ENCODE results near the gene SVIP. TPM values are rescaled to one million over a fixed set of nuclear protein-coding genes. Genes with fewer than 3 reads are reported as not detected.
A peak's percentile ranks its signal among the peaks of the same experiment; 100 is the strongest.

Gene SVIP, protein sequence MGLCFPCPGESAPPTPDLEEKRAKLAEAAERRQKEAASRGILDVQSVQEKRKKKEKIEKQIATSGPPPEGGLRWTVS
- 5.9 and 8.8 TPM in 2 replicates for total RNA-seq (2014; rRNA removed; shearing (Covaris generic))

DNA sequence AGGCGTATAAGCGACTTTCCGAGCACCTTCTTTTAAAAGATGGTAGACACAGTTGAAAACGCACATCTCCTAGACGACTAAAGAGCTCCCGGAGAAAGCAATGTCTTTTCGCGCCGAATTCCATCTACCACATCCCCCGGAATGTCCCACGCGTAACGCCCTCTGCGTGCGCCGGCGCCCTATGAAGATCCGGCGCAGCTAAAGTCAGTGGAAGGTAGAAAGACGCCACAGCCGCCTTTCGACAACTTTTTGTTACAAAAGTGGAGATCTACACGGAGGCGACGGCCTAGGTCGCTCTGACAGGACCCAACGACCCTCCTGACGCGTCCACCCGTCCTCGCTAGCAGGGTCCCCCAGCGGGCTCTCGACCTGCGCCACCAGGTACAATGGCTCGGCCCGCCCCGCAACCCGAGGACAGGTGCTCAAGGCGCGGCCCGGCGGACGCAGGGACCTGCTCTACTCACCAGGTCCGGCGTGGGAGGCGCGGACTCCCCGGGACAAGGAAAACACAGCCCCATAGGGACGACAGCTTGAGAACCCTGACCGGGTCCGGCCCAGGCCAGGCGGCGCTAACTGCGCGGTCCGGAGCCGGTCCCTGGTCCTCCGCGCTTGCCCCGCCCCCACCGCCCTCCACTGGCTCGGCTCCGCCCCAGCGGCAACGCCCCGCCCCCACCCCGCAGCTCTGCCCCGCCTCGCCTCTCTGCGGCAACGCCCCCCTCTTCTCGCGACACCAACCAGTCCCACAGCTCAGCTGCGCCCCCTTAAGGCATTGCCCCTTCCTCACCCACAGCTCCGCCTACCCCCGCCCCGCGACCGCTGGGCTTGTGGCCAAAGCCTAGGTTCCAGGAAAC is at the start of gene SVIP:
Gene SVIP (minus strand): TSS at position 571 of the 851 bp plus-strand sequence. CDS start 53 bp downstream, at position 518.
- peak; percentile 77 for DNase-seq (ENCODE audit: low read depth)

- no peak for DNase-seq (ENCODE audit: low read depth)
Observed at GRCh38 chr11:22878604-22879003, 49.0 kb upstream of the SVIP start.

- no peak for DNase-seq (ENCODE audit: low read depth)
Observed at GRCh38 chr11:22878039-22878438, 48.4 kb upstream of the SVIP start.

- peak; percentile 73 for DNase-seq (ENCODE audit: low read depth)
Observed at GRCh38 chr11:22875869-22876473, 46.4 kb upstream of the SVIP start.

DNA sequence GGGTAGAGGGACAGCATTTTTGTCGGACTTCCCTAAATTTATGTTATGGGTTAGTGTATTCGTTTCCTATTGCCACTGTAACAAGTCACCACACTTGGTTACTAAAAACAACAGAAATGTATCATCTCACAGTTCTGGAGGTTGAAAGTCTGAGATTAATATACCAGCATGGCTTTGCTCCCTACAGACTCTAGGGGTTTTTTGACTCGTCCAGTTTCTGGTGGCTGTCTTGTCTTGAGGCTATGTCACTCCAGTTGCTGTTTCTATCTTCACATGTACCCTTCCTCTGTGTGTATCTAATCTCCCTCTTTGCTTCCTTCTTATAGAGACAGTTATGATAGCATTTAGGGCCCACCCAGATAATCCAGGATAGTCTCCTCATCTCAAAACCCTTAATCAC is 39.7 kb upstream of the SVIP start:
- no peak for DNase-seq (ENCODE audit: low read depth)

DNA sequence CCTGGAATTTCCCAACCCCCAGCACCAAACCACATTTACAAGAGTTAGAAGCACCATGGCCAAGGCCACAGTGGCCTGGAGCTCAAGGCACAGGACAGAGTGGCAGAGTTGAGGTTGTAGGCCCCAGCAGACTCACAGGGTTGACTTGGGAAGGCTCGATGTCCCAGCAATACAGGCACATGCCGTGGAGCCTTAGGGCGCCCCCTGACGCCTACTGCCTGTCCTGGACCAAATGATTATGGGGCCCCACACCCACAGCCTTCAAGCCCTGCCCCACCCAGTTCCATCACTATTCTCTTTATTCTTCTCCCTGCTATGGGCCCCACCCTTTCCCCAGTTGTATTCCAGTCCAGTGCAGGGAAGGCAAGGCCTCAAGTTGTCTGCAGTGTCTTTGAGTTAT is 30.6 kb upstream of the SVIP start, which contains the start of gene CCDC179:
Gene CCDC179 (minus strand): TSS at position 234 of the 400 bp plus-strand sequence. CDS start 53 bp downstream, at position 181.
- no peak for DNase-seq (ENCODE audit: low read depth)

DNA sequence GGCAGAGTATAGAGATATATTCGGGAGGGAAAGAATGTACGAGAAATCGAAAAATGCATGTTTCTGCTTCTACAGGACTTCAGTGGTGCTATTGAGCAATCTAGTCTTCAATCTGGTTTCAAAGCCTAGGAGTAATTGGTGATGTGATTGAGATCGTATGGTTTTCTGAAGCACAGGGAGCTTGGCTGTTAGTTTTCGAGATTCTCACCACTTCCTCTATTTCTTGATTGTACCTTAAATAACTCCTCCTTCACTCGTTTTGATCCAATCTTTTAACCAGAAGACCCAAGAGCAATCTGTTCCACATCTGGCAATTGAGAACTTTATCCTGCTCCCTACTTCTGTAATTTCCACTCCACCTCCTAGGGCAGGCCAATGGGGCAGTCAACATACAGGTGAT is 30.2 kb upstream of the SVIP start:
- DNase-seq (ENCODE audit: low read depth) = no peak

DNA sequence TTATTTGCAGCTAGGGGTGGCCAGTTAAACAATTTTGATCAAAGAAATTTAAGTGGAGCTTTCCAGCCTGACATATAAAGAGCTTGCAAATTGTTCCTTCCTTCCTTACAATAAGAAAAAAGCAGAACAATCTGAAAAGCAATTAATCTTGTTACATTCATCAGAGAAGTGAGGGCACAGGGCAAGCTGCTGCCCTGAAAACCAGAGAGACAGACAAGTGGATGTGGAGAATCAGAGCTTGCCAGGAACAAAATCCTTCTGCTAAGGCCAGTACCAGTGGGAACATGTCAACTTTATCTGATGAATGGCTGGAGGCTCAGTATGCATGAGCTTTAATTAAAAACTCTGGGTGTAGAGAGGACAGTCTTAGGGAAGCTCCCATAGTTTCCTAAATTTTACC is 21.9 kb upstream of the SVIP start:
- no peak for DNase-seq (ENCODE audit: low read depth)

GRCh38 chr11:22846726-22847125 is 17.1 kb upstream of the SVIP start:
- no peak for DNase-seq (ENCODE audit: low read depth)

- DNase-seq (ENCODE audit: low read depth) = peak; percentile 2
Observed at GRCh38 chr11:22832315-22833015, 2.9 kb upstream of the SVIP start.

GRCh38 chr11:22830082-22830414 is 447 bp upstream of the SVIP start:
- DNase-seq (ENCODE audit: low read depth) = no peak

- no peak for DNase-seq (ENCODE audit: low read depth)
Observed at GRCh38 chr11:22828373-22828772, 1.2 kb downstream of the SVIP start.

DNA sequence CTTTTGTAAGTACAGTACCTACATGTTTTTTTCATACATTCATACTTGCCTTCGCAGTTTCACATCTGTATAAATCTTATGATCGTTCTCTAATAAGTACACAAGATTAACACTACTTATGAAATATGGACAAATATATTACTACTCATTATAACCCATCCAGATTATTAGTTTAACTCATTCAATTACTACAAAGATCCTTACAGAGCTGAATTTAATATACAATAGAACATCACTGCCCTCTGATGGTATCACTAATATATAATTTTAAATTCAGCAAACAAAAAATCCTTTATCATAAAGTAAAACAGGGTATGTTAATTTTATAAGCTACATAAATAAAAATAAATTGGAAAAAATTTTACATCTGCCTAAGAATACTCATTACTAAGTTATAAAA is 7.4 kb downstream of the SVIP start:
- no peak for DNase-seq (ENCODE audit: low read depth)

- no peak for DNase-seq (ENCODE audit: low read depth)
Observed at GRCh38 chr11:22809893-22810292, 19.7 kb downstream of the SVIP start.

- DNase-seq (ENCODE audit: low read depth) = no peak
Observed at GRCh38 chr11:22808571-22809197, 20.9 kb downstream of the SVIP start.

GRCh38 chr11:22807855-22808570 is 21.6 kb downstream of the SVIP start:
- no peak for DNase-seq (ENCODE audit: low read depth)

- DNase-seq (ENCODE audit: low read depth) = no peak
Observed at GRCh38 chr11:22807391-22807790, 22.2 kb downstream of the SVIP start.

DNA sequence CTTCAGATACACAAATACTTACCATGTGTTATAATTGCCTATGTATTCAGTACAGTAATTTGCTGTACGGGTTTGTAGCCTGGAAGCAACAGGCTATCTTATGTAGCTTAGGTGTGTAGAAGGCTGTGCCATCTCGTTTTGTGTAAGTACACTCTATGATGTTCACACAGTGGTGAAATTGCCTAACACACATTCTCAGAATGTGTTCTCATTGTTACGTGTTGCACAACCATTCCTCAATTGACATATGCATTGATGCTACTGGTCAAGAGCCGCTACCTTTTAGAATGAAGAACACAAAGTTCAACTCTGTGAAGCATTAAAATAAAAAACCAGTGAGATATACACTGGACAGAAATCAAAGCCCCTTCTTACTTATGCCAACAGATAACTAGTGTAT is 26.7 kb downstream of the SVIP start:
- no peak for DNase-seq (ENCODE audit: low read depth)

- DNase-seq (ENCODE audit: low read depth) = no peak
Observed at GRCh38 chr11:22800482-22800881, 29.1 kb downstream of the SVIP start.

GRCh38 chr11:22798901-22799300 is 30.7 kb downstream of the SVIP start:
- DNase-seq (ENCODE audit: low read depth) = no peak

GRCh38 chr11:22797047-22797446 is 32.6 kb downstream of the SVIP start:
- no peak for DNase-seq (ENCODE audit: low read depth)
